Stimulated activated CD4-positive, alpha-beta T cell treated with anti-CD3 and anti-CD28 coated beads, Interleukin-15, amount 100 ng/mL, for 48 hours (primary cell): ENCODE results near the gene POLN.

Source experiments
- DNase-seq, 2 donors: peaks; one replicate each; pipeline ENCODE4 v3.0.0-alpha.2; 2020; ENCODE audit warnings: low read depth in 2 of 2

Gene POLN

GRCh38 chr4:2083116-2083825 lies 158.7 kb downstream of the POLN start:
- no peak for DNase-seq

- no peak for DNase-seq
Observed at GRCh38 chr4:2082627-2083026, 159.3 kb downstream of the POLN start.

GRCh38 chr4:2082118-2082517 lies 159.8 kb downstream of the POLN start:
- no peak for DNase-seq

GRCh38 chr4:2081540-2081939 lies 160.4 kb downstream of the POLN start:
- no peak for DNase-seq

- no peak for DNase-seq
Observed at GRCh38 chr4:2080429-2081300, 161.3 kb downstream of the POLN start.

GRCh38 chr4:2079926-2080325 lies 162.0 kb downstream of the POLN start:
- DNase-seq, result no peak

- DNase-seq, result no peak
Observed at GRCh38 chr4:2079006-2079405, 162.9 kb downstream of the POLN start.

- no peak for DNase-seq
Observed at GRCh38 chr4:2078584-2078983, 163.3 kb downstream of the POLN start.

- DNase-seq, result no peak
Observed at GRCh38 chr4:2077537-2078460, 164.1 kb downstream of the POLN start.

GRCh38 chr4:2076908-2077536 lies 164.9 kb downstream of the POLN start:
- DNase-seq, result no peak

- DNase-seq, result no peak
Observed at GRCh38 chr4:2075987-2076907, 165.7 kb downstream of the POLN start.

GRCh38 chr4:2075171-2075986 lies 166.5 kb downstream of the POLN start:
- no peak for DNase-seq

- DNase-seq, result no peak
Observed at GRCh38 chr4:2074588-2074987, 167.3 kb downstream of the POLN start.

- no peak for DNase-seq
Observed at GRCh38 chr4:2073808-2074481, 168.0 kb downstream of the POLN start.

- no peak for DNase-seq
Observed at GRCh38 chr4:2072971-2073807, 168.7 kb downstream of the POLN start.

- no peak for DNase-seq
Observed at GRCh38 chr4:2071912-2072867, 169.7 kb downstream of the POLN start.
